HK-2 (cell line): ENCODE data around the gene RAP1GAP.

Source experiments
- DNase-seq: peaks from one replicate; pipeline ENCODE4 v3.0.0-alpha.2; 2018; ENCODE audit not compliant: unreplicated experiment

The RAP1GAP gene

GRCh38 chr1:21610027-21610426 is 59.1 kb downstream of the RAP1GAP start:
- DNase-seq: no peak

DNA sequence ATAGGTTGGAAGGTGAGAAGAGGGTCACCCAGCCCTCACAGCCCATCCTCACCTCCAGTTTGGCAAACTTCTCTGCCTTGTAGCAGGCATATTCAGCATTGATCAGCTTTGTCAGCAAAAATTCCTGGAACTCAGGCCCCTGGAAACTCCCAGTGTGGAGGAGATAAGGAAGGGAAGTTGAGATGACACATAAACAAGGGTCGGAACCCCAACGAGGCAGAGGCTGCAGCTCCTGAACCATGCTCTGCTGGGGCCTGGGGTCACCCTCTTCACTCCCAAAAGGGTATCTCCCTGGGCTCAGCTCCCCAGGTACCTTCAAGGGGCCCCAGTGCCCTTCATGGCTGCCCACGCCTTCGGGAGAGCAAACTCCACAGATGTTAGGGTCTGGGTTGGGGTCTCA is 60.4 kb downstream of the RAP1GAP start:
- DNase-seq: no peak

DNA sequence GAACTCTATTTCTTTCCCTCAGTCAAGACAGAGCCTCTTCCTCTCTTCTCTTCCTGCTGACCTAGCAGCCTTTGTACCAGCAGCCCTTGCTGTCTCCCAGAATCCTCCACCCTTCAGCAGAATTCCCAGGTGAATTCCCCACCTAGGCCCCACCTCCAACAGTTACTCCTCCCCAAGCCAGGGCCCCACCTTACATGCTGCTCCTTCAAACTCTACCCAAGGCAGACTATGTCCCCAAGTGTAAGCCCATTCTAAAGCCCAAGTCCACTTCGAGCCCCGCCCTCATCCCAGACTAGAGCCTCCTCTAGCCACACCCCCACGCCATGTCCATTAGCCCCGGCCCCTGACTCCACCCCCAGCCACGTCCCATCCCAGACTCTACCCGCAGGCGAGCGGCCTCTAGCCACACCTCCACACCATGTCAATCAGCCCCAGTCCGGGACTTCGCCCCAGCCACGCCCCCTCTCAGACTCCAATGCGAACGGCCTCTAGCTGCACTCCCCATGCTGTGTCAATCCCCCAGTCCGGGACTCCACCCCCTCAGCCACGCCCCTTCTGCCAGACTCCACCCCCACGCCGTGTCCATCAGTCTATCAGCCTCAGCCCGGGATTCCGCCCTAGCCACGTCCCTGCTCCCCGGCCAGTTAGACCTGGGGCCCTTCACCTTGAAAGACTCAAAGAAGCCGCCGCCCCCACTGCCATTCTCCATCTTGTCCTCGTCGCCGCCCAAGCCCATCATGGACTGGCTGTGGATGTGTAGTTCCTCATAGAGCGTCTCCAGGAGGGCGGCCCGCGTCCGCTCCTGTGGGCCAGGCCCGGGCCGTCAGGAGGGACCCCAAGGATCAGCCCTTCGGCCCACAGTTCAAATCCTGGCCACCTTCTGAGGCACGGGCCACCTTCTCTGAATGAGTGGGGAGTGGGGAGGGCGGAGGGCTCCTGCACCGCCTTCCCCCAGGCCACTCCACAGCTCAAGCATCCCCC is 61.3 kb downstream of the RAP1GAP start:
- no peak for DNase-seq

GRCh38 chr1:21605964-21606705 is 63.0 kb downstream of the RAP1GAP start:
- no peak for DNase-seq

GRCh38 chr1:21605012-21605715 is 64.0 kb downstream of the RAP1GAP start:
- DNase-seq: no peak

GRCh38 chr1:21604208-21604957 is 64.8 kb downstream of the RAP1GAP start:
- peak; percentile 59 for DNase-seq

GRCh38 chr1:21603177-21604138 is 65.7 kb downstream of the RAP1GAP start:
- no peak for DNase-seq

DNA sequence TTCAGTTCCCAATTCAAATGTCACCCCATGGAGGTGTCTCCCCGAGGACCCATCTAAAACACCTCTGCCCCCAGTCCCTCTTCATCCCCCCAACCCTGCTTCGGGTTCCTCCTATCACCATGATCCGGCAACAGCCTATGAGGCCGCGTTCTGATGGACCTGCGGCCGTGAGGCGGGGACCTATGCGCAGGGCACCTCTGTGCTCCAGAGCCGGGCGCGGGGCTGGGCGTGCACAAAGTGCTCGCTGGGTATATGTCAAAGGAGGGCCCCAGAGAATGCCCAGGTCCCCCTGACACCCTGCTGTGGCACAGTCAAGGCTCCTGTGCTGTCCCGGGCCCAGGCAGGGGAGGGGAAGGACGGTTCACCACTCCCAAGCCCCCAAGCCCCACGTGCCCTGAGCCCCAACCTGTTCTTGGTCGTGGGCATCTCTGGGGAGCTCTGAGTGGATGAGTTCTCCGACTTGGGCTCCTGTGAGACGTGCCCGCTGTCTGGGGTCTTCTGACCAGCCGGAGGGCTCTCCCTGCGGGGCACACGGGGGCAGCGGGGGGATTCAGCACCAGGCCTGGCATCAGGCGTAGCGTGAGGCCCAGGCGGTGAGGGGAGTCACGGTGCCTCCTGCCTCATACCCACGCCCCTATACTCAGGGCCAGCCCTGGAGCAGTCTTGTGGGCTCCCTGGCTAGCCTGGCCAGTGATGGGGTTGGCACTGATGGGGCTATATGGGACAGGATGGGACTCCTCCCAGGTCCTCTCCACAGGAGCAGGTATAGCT is 67.7 kb downstream of the RAP1GAP start:
- DNase-seq: no peak

DNA sequence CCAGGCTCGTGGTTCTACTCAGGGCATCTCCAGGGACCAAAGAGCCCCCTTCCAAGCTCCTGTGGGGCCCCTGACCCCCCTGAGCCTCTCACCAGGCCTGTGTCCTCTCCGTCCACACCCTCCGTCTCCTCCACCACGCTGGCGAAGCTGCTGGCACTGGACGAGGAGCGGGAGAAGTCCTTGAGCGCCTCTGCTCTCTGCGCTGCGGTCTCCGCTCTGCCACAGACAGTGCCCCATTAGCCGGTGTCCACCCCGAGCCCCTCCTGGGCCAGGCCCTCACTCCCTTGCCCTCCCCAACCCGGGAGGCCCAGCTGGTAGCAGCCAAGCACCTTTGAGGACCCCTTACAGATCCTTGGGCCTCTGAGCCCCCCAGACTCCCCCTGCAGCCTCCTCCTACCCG is 69.8 kb downstream of the RAP1GAP start:
- DNase-seq: no peak

GRCh38 chr1:21598904-21599303 is 70.3 kb downstream of the RAP1GAP start:
- no peak for DNase-seq

GRCh38 chr1:21598417-21598816 is 70.7 kb downstream of the RAP1GAP start:
- DNase-seq: no peak

DNA sequence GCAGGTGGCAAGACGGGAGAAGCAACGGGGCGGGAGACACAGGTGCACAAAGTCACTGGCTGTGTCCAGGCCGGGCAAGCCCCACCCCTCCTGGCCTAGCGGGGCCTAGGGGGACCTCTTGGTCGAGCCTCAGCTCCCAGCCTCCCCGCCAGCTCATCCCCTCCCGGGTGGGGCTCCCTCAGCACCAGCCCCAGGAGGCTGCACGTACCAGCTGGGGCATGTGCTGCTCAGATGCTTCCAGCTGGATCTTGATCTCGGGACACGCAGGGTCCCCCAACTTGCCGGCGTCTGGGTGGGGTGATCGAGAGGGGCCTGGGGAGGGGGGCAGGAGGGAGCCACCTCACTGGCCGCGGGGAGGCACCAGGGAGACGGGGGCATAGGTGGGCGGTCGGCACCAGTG is 71.4 kb downstream of the RAP1GAP start:
- DNase-seq: no peak

- DNase-seq: no peak
These were observed 72.5 kb downstream of the RAP1GAP start for GRCh38 chr1:21596628-21597027.

GRCh38 chr1:21596174-21596573 is 73.0 kb downstream of the RAP1GAP start:
- no peak for DNase-seq

GRCh38 chr1:21594935-21595897 is 73.9 kb downstream of the RAP1GAP start:
- peak; percentile 73 for DNase-seq

- DNase-seq: no peak
These were observed 74.7 kb downstream of the RAP1GAP start for GRCh38 chr1:21594501-21594900.

- no peak for DNase-seq
These were observed 75.9 kb downstream of the RAP1GAP start for GRCh38 chr1:21593231-21593630.

DNA sequence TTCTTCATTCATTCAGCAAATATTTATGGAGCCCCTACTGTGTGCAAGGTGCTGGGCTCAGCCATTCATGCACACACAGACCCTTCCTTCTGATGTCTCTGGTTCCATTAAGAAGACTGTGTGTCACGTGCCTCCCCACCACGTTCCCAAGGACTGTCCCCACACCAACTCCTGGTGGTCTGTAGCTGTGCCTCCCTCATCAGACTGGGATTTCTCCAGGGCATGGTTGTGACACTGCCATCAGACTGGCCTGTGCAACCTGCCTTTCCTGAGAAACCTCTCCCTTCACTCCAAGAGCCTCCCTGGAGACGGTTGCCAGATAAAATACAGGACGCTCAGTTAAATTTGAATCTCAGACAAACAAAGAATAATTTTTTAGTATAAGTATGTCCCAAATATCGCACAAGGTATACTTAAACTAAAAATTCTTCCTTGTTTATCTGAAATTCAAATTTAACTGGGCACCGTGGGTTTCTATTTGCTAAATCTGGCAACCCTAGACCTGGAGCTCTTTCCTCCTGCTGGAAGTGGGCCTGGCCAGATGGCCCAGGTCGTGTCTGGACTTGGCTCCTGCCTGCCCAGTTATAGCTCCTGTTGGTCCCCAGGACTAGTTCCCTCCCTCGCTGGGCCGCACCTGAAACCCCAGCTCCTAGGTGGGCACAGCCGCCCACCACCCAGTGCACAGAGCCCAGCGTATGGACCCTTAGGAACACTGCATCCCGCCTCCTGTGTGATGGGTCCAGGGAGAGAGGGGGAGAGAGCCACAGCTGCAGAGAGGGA is 76.9 kb downstream of the RAP1GAP start:
- DNase-seq: no peak
